DMS114 treated with DMSO at 0.1 percent for 48 hours (cell line): ENCODE data around the gene AQP5.

Source experiments
- DNase-seq: peaks from one replicate; lab custom pipeline; 2025; ENCODE audit not compliant: unreplicated experiment; lab: John Stamatoyannopoulos, UW

AQP5 gene

DNA sequence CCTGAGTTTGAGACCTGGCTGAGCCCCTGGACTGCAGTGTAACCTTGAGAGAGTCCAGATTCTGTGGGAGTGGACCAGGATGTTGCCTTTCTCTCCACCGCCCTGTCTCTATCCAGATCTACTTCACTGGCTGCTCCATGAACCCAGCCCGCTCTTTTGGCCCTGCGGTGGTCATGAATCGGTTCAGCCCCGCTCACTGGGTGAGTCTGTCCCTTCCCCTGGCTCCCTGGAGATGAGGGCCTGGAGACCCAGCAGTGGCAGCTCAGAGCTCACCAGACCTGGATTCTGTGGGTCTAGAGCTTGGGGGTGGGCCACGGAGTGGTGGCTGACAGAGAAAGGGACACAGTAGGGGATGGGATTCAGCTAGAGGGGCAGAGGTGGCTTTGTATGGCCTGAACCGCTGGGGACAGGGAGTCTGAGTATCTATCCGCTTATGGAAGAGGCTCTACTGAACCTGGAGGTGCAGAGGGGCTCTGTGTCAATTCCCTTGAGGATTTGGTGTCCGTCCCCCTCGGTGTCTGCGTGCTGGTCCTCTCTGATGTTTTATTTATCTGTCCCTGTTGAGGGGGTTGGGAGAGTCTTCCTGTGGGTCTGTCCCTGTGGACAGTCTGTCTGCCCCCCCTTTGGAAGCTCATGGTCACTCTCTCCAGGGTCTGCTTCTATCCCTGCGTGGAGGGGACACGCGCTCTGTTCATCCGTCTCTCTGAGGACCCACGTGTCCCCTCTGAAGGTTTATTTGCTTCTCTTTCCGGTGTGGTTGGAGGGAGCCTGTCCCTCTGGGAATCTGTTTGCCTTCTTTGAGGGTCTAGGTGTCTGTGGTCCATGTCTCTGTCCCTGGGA lies 2.5 kb downstream of the AQP5 start:
- no peak for DNase-seq

- no peak for DNase-seq
These were observed 3.4 kb downstream of the AQP5 start for GRCh38 chr12:49964849-49965624.

- no peak for DNase-seq
These were observed 4.2 kb downstream of the AQP5 start for GRCh38 chr12:49965836-49966235.

DNA sequence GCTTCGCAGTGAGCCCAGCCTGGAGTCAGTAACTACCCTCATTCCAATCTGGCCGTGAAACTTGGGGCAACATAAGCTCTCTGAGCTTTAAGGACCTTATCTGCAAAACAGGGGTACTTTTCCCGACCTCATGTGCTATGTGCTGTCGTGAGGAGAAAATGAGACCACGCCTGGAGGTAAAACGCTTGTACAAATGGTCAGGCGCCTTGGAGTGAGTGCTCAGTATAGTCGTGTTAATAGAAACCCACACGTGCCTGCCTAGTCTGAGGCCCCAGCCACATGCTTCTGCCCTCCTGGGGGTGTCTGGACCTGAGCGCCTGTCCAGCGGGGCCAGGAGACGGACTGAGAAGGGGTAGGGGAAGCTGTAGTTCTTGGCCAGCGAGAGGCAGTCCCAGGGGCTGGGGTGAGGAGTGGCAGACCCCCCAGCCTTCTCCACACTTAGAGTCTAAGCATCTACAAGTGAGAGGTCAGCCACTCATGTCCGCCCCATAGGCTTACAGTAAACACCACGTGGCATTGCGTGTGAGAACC lies 4.9 kb downstream of the AQP5 start:
- DNase-seq = no peak

- peak; percentile 56 for DNase-seq
These were observed 5.5 kb downstream of the AQP5 start for GRCh38 chr12:49967042-49967776.

DNA sequence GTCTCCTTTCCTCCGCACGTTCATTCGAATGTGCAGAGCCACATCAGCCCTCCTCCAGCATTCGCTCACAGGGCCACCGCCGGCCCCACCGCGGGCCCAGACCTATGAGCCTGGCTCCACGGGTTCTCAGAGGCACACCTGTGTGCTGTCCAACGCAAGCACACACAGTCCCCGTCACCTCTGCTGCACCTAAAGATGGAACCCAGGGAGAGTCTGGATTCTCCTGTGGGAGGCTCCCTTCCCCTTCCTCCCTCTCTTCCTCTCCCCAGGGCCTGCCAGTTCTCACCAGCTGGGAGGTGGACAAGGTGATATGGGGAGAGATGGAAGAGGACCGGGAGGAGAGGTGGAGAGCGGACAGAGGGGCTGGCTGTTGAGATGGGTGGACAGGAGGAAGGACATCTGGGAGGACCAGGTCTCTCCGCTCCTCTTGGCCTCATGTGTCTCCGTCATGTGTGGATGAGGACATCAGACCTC lies 6.1 kb downstream of the AQP5 start:
- no peak for DNase-seq

DNA sequence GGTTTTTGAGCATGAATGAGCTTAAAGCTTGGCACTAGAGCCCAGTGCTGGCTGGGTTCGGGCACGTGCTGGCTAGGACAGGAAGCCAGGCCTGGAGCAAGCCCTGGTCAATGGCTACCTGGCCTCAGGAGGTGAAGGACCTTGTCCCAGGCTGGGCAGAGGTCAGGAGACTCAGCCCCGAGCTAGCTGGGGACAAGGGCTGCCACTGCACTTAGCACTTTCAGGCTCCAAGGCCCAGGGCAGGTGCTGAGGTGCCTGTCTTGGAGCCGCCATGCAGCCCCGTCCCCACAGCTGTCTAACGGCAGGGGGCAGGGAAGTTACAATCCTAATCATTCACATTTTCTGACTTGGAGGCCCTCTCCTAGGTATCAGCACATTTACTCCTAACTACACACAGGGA lies 6.8 kb downstream of the AQP5 start:
- DNase-seq = no peak

DNA sequence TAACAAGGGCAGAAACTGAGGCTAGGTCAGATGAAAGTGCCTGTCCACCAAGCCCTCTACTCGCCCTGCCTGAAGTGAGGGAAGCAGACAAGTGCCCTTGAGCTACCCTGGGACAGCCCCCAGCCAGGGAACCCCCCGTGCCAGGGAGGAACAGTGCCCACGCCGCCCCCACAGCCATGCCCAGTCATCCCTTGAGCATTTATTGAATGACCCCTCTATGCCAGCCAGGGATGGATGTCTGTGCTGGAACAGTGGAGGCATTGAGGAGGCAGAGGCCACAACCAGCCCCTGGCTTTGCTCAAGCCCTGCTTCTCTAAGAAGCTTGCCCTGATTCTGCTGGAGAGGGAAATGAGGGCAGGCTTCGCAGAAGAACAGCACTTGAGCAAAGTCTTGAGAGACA lies 7.4 kb downstream of the AQP5 start:
- no peak for DNase-seq

DNA sequence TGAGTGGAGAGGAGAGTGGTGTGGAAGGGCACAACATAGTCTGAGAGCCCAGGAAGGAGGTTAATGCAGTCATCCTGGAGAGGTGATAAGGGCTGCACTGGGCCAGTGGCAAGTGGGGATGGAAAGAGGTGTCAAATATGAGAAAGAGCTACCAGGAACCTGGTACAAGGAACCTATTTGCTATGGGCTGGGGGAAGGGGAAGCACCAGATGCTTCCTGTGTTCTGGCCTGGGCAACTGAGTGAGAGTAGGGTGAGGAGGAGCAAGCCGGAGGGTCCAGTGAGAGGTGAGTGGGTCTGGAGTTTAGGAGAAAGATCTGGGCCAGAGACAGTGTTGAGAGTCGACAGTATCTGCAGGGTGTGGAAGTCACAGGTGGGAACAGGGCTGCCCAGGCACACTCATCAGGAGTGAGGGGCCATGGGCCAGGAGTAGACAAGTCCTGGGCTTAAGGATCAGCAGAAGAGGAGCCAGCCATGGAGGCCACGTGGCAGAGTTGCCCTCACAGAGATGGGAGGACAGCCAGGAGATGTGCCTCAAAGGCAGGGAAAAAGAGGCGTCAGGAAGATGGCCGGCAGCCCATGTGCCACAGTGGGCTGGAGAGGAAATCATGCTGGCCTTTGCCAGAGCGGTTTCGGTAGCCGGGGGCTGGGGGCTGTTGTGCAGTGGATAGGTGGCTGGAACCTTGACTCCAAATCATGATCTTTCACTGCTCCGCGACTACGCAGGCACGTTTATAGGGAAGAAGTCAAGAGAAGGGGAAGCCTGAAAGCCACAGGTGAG lies 8.2 kb downstream of the AQP5 start:
- no peak for DNase-seq

- DNase-seq = no peak
These were observed 9.0 kb downstream of the AQP5 start for GRCh38 chr12:49970658-49971057.

- DNase-seq = no peak
These were observed 9.5 kb downstream of the AQP5 start for GRCh38 chr12:49971141-49971540.

DNA sequence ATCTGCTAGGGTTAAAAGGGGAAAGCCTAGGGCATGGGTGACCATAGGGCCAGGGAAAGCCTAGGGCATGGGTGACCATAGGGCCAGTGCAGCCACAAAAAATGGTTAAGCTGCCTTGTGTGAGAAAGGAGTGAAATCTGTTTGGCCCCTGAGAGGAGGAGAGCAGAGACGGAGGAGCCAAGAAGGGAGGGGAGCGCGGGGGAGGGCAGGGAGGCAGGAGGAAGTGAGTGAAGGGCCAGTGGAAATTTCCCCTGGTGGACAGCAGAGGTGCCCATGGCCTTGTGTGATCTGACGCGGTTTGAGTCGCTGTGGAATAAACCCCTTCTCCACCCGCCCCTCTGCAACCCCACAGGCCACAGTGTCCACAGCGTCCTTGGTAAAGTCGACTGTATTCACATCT lies 10.5 kb downstream of the AQP5 start:
- DNase-seq = no peak

GRCh38 chr12:49972641-49973360 lies 11.1 kb downstream of the AQP5 start, which contains the start of gene AQP6:
Gene AQP6, plus strand, starts transcription at chr12:49972947. Its CDS starts 227 bp downstream, at chr12:49973174.
- DNase-seq = no peak

- DNase-seq = no peak
These were observed 11.7 kb downstream of the AQP5 start for GRCh38 chr12:49973361-49973830.

DNA sequence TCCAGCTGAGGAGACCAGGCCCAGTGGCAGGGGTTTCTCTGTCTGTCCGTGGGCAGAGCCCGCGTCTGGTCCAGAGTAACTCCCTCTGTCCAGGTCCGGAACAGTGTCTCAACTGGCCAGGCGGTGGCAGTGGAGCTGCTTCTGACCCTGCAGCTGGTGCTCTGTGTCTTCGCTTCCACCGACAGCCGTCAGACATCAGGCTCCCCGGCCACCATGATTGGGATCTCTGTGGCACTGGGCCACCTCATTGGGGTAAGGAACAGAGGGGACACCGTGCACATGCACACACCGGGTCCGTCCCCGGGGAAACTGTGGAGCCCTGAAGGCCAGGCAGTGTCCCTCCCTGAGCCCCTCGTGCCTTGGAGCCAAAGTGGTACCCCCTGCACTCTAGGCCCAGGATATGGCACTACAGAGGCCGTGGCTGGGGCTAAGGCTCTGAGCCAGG lies 12.6 kb downstream of the AQP5 start:
- no peak for DNase-seq

GRCh38 chr12:49974677-49975317 lies 13.1 kb downstream of the AQP5 start:
- no peak for DNase-seq

GRCh38 chr12:49975318-49975761 lies 13.7 kb downstream of the AQP5 start:
- DNase-seq = no peak

DNA sequence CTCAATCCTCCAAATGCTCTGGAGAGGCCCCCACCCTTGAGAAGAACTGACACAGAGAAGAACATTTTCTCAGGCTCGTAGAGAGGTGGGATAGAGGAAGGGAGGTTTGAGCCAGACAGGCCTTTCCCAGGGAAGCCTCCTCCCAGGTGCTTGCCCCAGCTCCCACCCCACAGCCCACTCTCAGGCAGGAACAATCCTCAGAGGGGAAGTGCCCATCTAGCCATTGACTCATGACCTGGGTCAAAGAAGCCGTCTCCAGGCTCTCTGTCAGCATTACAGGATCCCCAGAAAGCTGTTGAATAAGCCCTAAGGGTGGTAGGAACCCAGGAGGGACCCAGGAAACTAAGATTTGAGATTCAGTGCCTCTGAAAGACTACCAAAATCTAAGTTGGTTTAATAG lies 14.9 kb downstream of the AQP5 start:
- no peak for DNase-seq

GRCh38 chr12:49978125-49978524 lies 16.5 kb downstream of the AQP5 start:
- DNase-seq = no peak
